H9 (cell line): ENCODE data around the gene BPIFB2. TPM values are rescaled to one million over a fixed set of nuclear protein-coding genes. Genes with fewer than 3 reads are reported as not detected.

ENCODE experiments used
- DNase-seq: peaks from one replicate; pipeline ENCODE4 v3.0.0-alpha.2; 2017
- H2AFZ ChIP-seq: one replicate; pipeline ENCODE4 v1.6.1; 2013; ENCODE audit warnings: mild to moderate bottlenecking, low read length, control low read depth, moderate library complexity
- H2AK5ac ChIP-seq: 2 replicates; pipeline ENCODE4 v1.6.1; 2013; ENCODE audit warnings: low read length, control low read depth, mixed read lengths; ENCODE audit not compliant: insufficient read length
- H2BK120ac ChIP-seq: one replicate; pipeline ENCODE4 v1.6.1; 2013; ENCODE audit warnings: low read depth, mild to moderate bottlenecking, low read length, control low read depth, inconsistent platforms; ENCODE audit not compliant: poor library complexity, severe bottlenecking
- H2BK12ac ChIP-seq: 2 replicates; pipeline ENCODE4 v1.6.1; 2013; ENCODE audit warnings: low read length, control low read depth, mixed read lengths, low read depth; ENCODE audit not compliant: insufficient read length
- H2BK15ac ChIP-seq: 2 replicates; pipeline ENCODE4 v1.6.1; 2013; ENCODE audit warnings: low read depth, low read length, control low read depth
- H2BK20ac ChIP-seq: one replicate; pipeline ENCODE4 v1.6.1; 2013; ENCODE audit warnings: low read depth, mild to moderate bottlenecking, low read length, control low read depth, inconsistent platforms; ENCODE audit not compliant: poor library complexity, severe bottlenecking
- H2BK5ac ChIP-seq: 2 replicates; pipeline ENCODE4 v1.6.1; 2013; ENCODE audit warnings: low read length, control low read depth, mixed read lengths; ENCODE audit not compliant: insufficient read length
- H3K14ac ChIP-seq: 2 replicates; pipeline ENCODE4 v1.6.1; 2013; ENCODE audit warnings: low read length, control low read depth; ENCODE audit not compliant: insufficient read depth
- H3K18ac ChIP-seq: 2 replicates; pipeline ENCODE4 v1.6.1; 2013; ENCODE audit warnings: low read depth, mild to moderate bottlenecking, mixed read lengths, low read length, control low read depth; ENCODE audit not compliant: insufficient read length
- H3K23ac ChIP-seq: 2 replicates; pipeline ENCODE4 v1.6.1; 2013; ENCODE audit warnings: low read length, control low read depth, mixed read lengths, low read depth; ENCODE audit not compliant: insufficient read length
- H3K23me2 ChIP-seq: 2 replicates; pipeline ENCODE4 v1.6.1; 2013; ENCODE audit warnings: low read depth, mild to moderate bottlenecking, mixed read lengths, low read length, control low read depth; ENCODE audit not compliant: insufficient read length, poor library complexity, severe bottlenecking
- H3K27ac ChIP-seq: 2 replicates; pipeline ENCODE4 v1.5.1; 2013; ENCODE audit warnings: low read length, control low read depth, mixed read lengths, low read depth; ENCODE audit not compliant: insufficient read length
- H3K27me3 ChIP-seq: 2 replicates; pipeline ENCODE4 v1.6.1; 2013; ENCODE audit warnings: low read length, control low read depth, inconsistent platforms; ENCODE audit not compliant: insufficient read depth
- H3K4ac ChIP-seq: 2 replicates; pipeline ENCODE4 v1.6.1; 2013; ENCODE audit warnings: low read depth, mild to moderate bottlenecking, control low read depth, inconsistent platforms, low read length, moderate library complexity
- H3K4me1 ChIP-seq: 2 replicates; pipeline ENCODE4 v1.6.1; 2013; ENCODE audit warnings: low read length, control low read depth, inconsistent platforms; ENCODE audit not compliant: insufficient read depth
- H3K4me2 ChIP-seq: 2 replicates; pipeline ENCODE4 v1.6.1; 2013; ENCODE audit warnings: low read length, control low read depth, mixed read lengths; ENCODE audit not compliant: insufficient read length, insufficient read depth
- H3K56ac ChIP-seq: 2 replicates; pipeline ENCODE4 v1.6.1; 2013; ENCODE audit warnings: low read depth, mild to moderate bottlenecking, mixed read lengths, low read length, control low read depth; ENCODE audit not compliant: insufficient read length
- H3K79me1 ChIP-seq: 2 replicates; pipeline ENCODE4 v1.6.1; 2013; ENCODE audit warnings: low read depth, mild to moderate bottlenecking, moderate library complexity, low read length, control low read depth, inconsistent platforms; ENCODE audit not compliant: insufficient read depth, poor library complexity, severe bottlenecking
- H3K79me2 ChIP-seq: 2 replicates; pipeline ENCODE4 v1.6.1; 2013; ENCODE audit warnings: low read length, control low read depth, inconsistent platforms; ENCODE audit not compliant: insufficient read depth
- H3K9ac ChIP-seq: 2 replicates; pipeline ENCODE4 v1.6.1; 2013; ENCODE audit warnings: low read length, control low read depth, mixed read lengths; ENCODE audit not compliant: insufficient read length; ENCODE audit errors: extremely low read depth
- H3K9me3 ChIP-seq: one replicate; pipeline ENCODE4 v1.6.1; 2013; ENCODE audit warnings: low read depth, low read length, inconsistent platforms; ENCODE audit not compliant: control insufficient read depth
- H3T11ph ChIP-seq: one replicate; pipeline ENCODE4 v1.6.1; 2013; ENCODE audit warnings: mild to moderate bottlenecking, low read length, control low read depth, inconsistent platforms
- H4K20me1 ChIP-seq: one replicate; pipeline ENCODE4 v1.6.1; 2013; ENCODE audit not compliant: control insufficient read depth, insufficient read length, insufficient read depth
- H4K5ac ChIP-seq: 2 replicates; pipeline ENCODE4 v1.6.1; 2013; ENCODE audit warnings: low read depth, mild to moderate bottlenecking, mixed read lengths, low read length, control low read depth; ENCODE audit not compliant: insufficient read length
- H4K8ac ChIP-seq: replicated peaks from 2 replicates; pipeline ENCODE4 v1.6.1; 2013; ENCODE audit warnings: low read length, control low read depth, mixed read lengths, low read depth; ENCODE audit not compliant: insufficient read length
- H4K91ac ChIP-seq: 2 replicates; pipeline ENCODE4 v1.6.1; 2013; ENCODE audit warnings: low read depth, mild to moderate bottlenecking, moderate library complexity, mixed read lengths, low read length, control low read depth; ENCODE audit not compliant: insufficient read length
- H3K27ac Mint-ChIP-seq, 3 experiments: 2 replicates in 2 of 3; 3 replicates in 1 of 3; pipeline ENCODE4 v1.8.0; 2020 to 2021; ENCODE audit warnings: mixed read lengths in 3 of 3, mild to moderate bottlenecking in 1 of 3, moderate library complexity in 1 of 3
- H3K27me3 Mint-ChIP-seq: 2 replicates; pipeline ENCODE4 v1.8.0; 2021; ENCODE audit warnings: low read depth, mild to moderate bottlenecking, moderate library complexity, mixed read lengths
- H3K36me3 Mint-ChIP-seq, 3 experiments: 2 replicates in 2 of 3; 3 replicates in 1 of 3; pipeline ENCODE4 v1.8.0; 2020 to 2021; ENCODE audit warnings: low read depth in 3 of 3, mixed read lengths in 3 of 3; ENCODE audit not compliant: insufficient read depth in 1 of 3
- H3K4me1 Mint-ChIP-seq, 2 experiments: 2 replicates each; pipeline ENCODE4 v1.8.0; 2020; ENCODE audit warnings: mixed read lengths in 2 of 2
- H3K4me3 Mint-ChIP-seq, 2 experiments: 2 replicates in 1 of 2; 3 replicates in 1 of 2; pipeline ENCODE4 v1.8.0; 2020 to 2021; ENCODE audit warnings: mild to moderate bottlenecking in 2 of 2, mixed read lengths in 2 of 2, moderate library complexity in 1 of 2
- H3K9me3 Mint-ChIP-seq, 2 experiments: 2 replicates in 1 of 2; 3 replicates in 1 of 2; pipeline ENCODE4 v1.8.0; 2020; ENCODE audit warnings: mild to moderate bottlenecking in 2 of 2, mixed read lengths in 2 of 2, moderate library complexity in 1 of 2
- WGBS: extraction: QIAGEN DNeasy Blood & Tissue Kit; methylation state at CpG from one replicate; pipeline ENCODE4 v1.1.7; 2013; ENCODE audit warnings: missing lambda C conversion rate, low lambda C conversion rate, mixed read lengths; ENCODE audit not compliant: insufficient read length; ENCODE audit errors: extremely low coverage; 5-methylcytosine and 5-hydroxymethylcytosine counted together
- total RNA-seq: library from RNA; stranded (reverse); gene quantifications from 2 replicates; pipeline ENCODE4 v1.2.1, GENCODE V29; 2021
- TF ChIP-seq, protein P1 (sequence below): fragments of 200-600 bp; sonication (generic); conservative IDR thresholded peaks from 3 replicates; pipeline ENCODE4 v1.8.0; 2021; ENCODE audit warnings: antibody characterized with exemption, mild to moderate bottlenecking

Gene BPIFB2
- total RNA-seq, 1 experiment from 2014 or later = not detected

DNA sequence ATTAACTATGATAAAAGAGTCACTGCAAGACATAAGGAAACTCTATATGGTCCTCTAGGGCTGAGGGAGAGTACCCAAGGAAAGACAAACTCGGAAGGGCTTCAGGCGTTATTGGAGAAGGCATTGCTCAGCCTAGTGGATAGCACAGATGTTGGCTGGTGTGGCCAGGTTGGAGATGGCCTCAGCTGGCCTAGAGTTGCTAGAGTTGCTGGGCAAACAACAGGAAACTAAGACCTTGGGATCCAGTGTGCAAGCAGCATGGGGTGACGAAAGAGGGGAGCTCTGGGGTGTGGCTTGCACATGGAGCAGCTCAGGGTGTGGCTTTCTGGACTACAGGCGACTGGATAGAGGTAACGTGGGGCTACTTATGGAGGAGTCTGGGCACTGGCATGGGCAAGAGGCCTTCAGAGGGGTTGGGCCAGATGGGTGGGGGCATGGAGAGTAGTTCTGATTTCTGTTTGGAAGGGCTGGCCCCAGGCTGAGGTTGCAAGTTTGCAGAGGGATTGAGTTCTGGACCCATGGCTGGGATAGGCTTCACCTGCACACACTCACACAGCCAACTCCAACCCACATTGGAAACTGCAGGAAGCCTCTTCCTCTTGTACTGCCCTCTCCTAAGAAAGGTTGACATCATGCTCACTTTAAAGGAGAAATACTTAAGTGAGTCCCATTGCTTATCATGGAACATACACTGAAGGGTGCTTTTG lies 18.7 kb downstream of the BPIFB2 start:
- no peak for DNase-seq
- Mint-ChIP-seq H3K27me3 (peaks cover 6% of the 10 kb centered on the region), H3K4me3 (no peak overlapping the region), H3K9me3 (no peaks in the 10 kb centered on the region), H3K4me1 (peaks cover 2 to 3% of the 10 kb centered on the region in 2 experiments; a peak in 3 of 4 replicates), H3K27ac (no peak overlapping the region), H3K36me3 (no peaks in the 10 kb centered on the region)
- Histone ChIP-seq H4K20me1 (no peaks in the 10 kb centered on the region), H3K4me1 (no peaks in the 10 kb centered on the region), H3K79me1 (no peaks in the 10 kb centered on the region), H3K23ac (no peak overlapping the region), H3K27ac (no peak overlapping the region), H3K14ac (no peak overlapping the region), H2BK15ac (no peak overlapping the region), H3K4me2 (no peak overlapping the region), H3K9me3 (no peaks in the 10 kb centered on the region), H3K9ac (no peak overlapping the region), H3K23me2 (no peaks in the 10 kb centered on the region), H3K4ac (no peak overlapping the region), H2BK12ac (no peak overlapping the region), H2AK5ac (no peak overlapping the region), H3K56ac (no peak overlapping the region), H3K27me3 (no peaks in the 10 kb centered on the region), H4K91ac (no peak overlapping the region), H2BK20ac (no peak overlapping the region), H3T11ph (no peak overlapping the region), H2BK5ac (no peak overlapping the region), H3K79me2 (no peaks in the 10 kb centered on the region), H3K18ac (no peak overlapping the region), H4K5ac (no peak overlapping the region), H4K8ac (no peak overlapping the region), H2BK120ac (no peak overlapping the region), H2AFZ (no peak overlapping the region)
- WGBS = no CpG with 5 or more reads among the region's 5 CpGs
- TF ChIP-seq, protein P1, sequence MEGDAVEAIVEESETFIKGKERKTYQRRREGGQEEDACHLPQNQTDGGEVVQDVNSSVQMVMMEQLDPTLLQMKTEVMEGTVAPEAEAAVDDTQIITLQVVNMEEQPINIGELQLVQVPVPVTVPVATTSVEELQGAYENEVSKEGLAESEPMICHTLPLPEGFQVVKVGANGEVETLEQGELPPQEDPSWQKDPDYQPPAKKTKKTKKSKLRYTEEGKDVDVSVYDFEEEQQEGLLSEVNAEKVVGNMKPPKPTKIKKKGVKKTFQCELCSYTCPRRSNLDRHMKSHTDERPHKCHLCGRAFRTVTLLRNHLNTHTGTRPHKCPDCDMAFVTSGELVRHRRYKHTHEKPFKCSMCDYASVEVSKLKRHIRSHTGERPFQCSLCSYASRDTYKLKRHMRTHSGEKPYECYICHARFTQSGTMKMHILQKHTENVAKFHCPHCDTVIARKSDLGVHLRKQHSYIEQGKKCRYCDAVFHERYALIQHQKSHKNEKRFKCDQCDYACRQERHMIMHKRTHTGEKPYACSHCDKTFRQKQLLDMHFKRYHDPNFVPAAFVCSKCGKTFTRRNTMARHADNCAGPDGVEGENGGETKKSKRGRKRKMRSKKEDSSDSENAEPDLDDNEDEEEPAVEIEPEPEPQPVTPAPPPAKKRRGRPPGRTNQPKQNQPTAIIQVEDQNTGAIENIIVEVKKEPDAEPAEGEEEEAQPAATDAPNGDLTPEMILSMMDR = no peak
